Measurements from ENCODE around the gene STAT6.
A peak's percentile ranks its signal among the peaks of the same experiment; 100 is the strongest.

Gene STAT6

GRCh38 chr12:57112492-57113294 is 1.5 kb upstream of the STAT6 start:
- Histone ChIP-seq H3K36me3 (peaks cover 5 to 8% (median 6%) of the 10 kb centered on the region in 3 donors), H3K27ac (peak overlapping the region; percentile 96 to 99), H3K9me3 (no peaks in the 10 kb centered on the region), H3K4me3 (peak overlapping the region; percentile 65 to 74), H3K4me1 (peaks cover 4 to 34% (median 30%) of the 10 kb centered on the region in 4 donors), H3K27me3 (no peaks in the 10 kb centered on the region)
- peak in 1 of 2 experiments; percentile 63 for TF ChIP-seq CTCF (IDR thresholded peaks at IDR 0.05)
- no peak for DNase-seq
- intact Hi-C loops (cut with DNase I; ENCODE audit: low total_unique reads) = no loop called here

- H3K4me1 ChIP-seq = peaks cover 4 to 39% (median 31%) of the 10 kb centered on the region in 4 donors
- DNase-seq = peak; percentile 79 to 90
- peak in 1 of 2 experiments; percentile 11 for TF ChIP-seq CTCF (IDR thresholded peaks at IDR 0.05)
- peak overlapping the region; percentile 96 to 99 for H3K27ac ChIP-seq
- H3K36me3 ChIP-seq = peaks cover 28 to 32% (median 29%) of the 10 kb centered on the region in 3 donors
- intact Hi-C loops (cut with DNase I; ENCODE audit: low total_unique reads) = loop anchor here (2.0 kb wide), 2 partner anchors 16 to 42 kb away; no protein-coding TSS in a partner anchor
- no peaks in the 10 kb centered on the region for H3K9me3 ChIP-seq
- H3K4me3 ChIP-seq = peak overlapping the region; percentile 65 to 74
- H3K27me3 ChIP-seq = no peaks in the 10 kb centered on the region
Observed at GRCh38 chr12:57110104-57111030, 795 bp downstream of the STAT6 start.

GRCh38 chr12:57109207-57110103 is 1.7 kb downstream of the STAT6 start:
- intact Hi-C loops (cut with DNase I; ENCODE audit: low total_unique reads) = loop anchor here (2.0 kb wide), 2 partner anchors 15 to 41 kb away; no protein-coding TSS in a partner anchor
- no peak for DNase-seq
- Histone ChIP-seq H3K27me3 (no peaks in the 10 kb centered on the region), H3K36me3 (peaks cover 36 to 41% (median 38%) of the 10 kb centered on the region in 3 donors), H3K4me3 (peak overlapping the region; percentile 65 to 74), H3K9me3 (no peaks in the 10 kb centered on the region), H3K4me1 (peaks cover 4 to 39% (median 31%) of the 10 kb centered on the region in 4 donors), H3K27ac (peak overlapping the region; percentile 96 to 99)
- TF ChIP-seq CTCF (IDR thresholded peaks at IDR 0.05) = no peak

GRCh38 chr12:57107456-57108155 is 3.6 kb downstream of the STAT6 start:
- no peak for DNase-seq
- intact Hi-C loops (cut with DNase I; ENCODE audit: low total_unique reads) = no loop called here
- Histone ChIP-seq H3K27me3 (no peaks in the 10 kb centered on the region), H3K27ac (peak overlapping the region; percentile 7 to 16), H3K36me3 (peaks cover 45 to 58% (median 50%) of the 10 kb centered on the region in 3 donors), H3K9me3 (no peaks in the 10 kb centered on the region), H3K4me1 (peaks cover 4 to 37% (median 29%) of the 10 kb centered on the region in 4 donors), H3K4me3 (no peak overlapping the region)
- no peak for TF ChIP-seq CTCF (IDR thresholded peaks at IDR 0.05)

Data from tibial artery (tissue), 4 donors.